HCT116 (cell line): ENCODE data around the gene KPNB1. TPM values are rescaled to one million over a fixed set of nuclear protein-coding genes. Genes with fewer than 3 reads are reported as not detected.

Experiments used
- ATAC-seq: fragments of 200-7000 bp; cut with Tn5 transposase; 2 replicates; pipeline ENCODE4 v1.9.1; 2020; ENCODE audit warnings: mild to moderate bottlenecking, moderate library complexity
- BruUV-seq: library from RNA; stranded (reverse); fragments of 400-500 nt; replicated peaks from 2 replicates; lab custom pipeline; 2021; lab: Mats Ljungman, UMichigan
- CTCF ChIA-PET: fragments of 300-600 bp; sonication (Branson Sonifier 250); formaldehyde crosslinking; loops from one replicate; lab custom pipeline; 2021; ENCODE audit warnings: antibody characterized with exemption; lab: Charles Lee
- POLR2A ChIA-PET: fragments of 300-600, 350-600 bp; sonication (Branson Sonifier 250); formaldehyde crosslinking; loops from one replicate; lab custom pipeline; 2021; ENCODE audit warnings: antibody characterized with exemption; lab: Charles Lee
- RAD21 ChIA-PET, 2 experiments: fragments of 300-600 bp; sonication (Branson Sonifier 250); formaldehyde crosslinking; loops; one replicate each; lab custom pipeline; 2023; ENCODE audit warnings: low total read pairs in 2 of 2; ENCODE audit not compliant: uncharacterized antibody in 2 of 2, unreplicated experiment in 2 of 2, low non-redundant PET in 1 of 2; lab: Charles Lee
- DNase-seq: peaks from one replicate; pipeline ENCODE4 v3.0.0-alpha.2; 2010; ENCODE audit warnings: low read depth, low spot score
- H2AFZ ChIP-seq: fragments of 200-600 bp; shearing (Covaris generic), sonication (generic); 2 replicates; pipeline ENCODE4 v1.6.1; 2017; ENCODE audit warnings: low read depth, mixed run types, mixed read lengths, antibody characterized with exemption, low read length; ENCODE audit not compliant: poor library complexity, severe bottlenecking
- H3K27ac ChIP-seq: 2 replicates; pipeline ENCODE4 v1.5.1; 2012; ENCODE audit warnings: low read depth, low read length
- H3K27me3 ChIP-seq: fragments of 200-600 bp; sonication (generic); 2 replicates; pipeline ENCODE4 v1.6.1; 2016; ENCODE audit warnings: mixed run types, low read length, mixed read lengths; ENCODE audit not compliant: insufficient read depth
- H3K36me3 ChIP-seq, 2 experiments: fragments of 200-500 bp in 1 of 2; fragments of 200-600 bp in 1 of 2; sonication (Bioruptor generic) in 1 of 2; sonication (generic) in 1 of 2; 2 replicates each; pipeline versions ENCODE4 v1.5.1 to v1.6.1; 2014 to 2016; ENCODE audit warnings: low read length in 2 of 2, inconsistent platforms in 1 of 2, mixed read lengths in 1 of 2, mixed run types in 1 of 2; ENCODE audit not compliant: insufficient read depth in 2 of 2, control insufficient read depth in 1 of 2
- H3K4me1 ChIP-seq, 2 experiments: fragments of 200-600 bp in 1 of 2; sonication (generic) in 1 of 2; 2 replicates each; pipeline versions ENCODE4 v1.5.1 to v1.6.1; 2012 to 2017; ENCODE audit warnings: low read length in 2 of 2, inconsistent platforms in 1 of 2, mild to moderate bottlenecking in 1 of 2, mixed read lengths in 1 of 2, mixed run types in 1 of 2, moderate library complexity in 1 of 2; ENCODE audit not compliant: insufficient read depth in 2 of 2, control insufficient read depth in 1 of 2
- H3K4me2 ChIP-seq: fragments of 200-600 bp; sonication (generic); 2 replicates; pipeline ENCODE4 v1.6.1; 2017; ENCODE audit warnings: mixed run types, low read length, mixed read lengths
- H3K4me3 ChIP-seq, 2 experiments: fragments of 200-600 bp in 1 of 2; sonication (generic) in 1 of 2; replicated peaks in 1 of 2; 2 replicates each; pipeline ENCODE4 v1.5.1; 2011 to 2016; ENCODE audit warnings: low read length in 2 of 2, control low read depth in 1 of 2, low read depth in 1 of 2, mild to moderate bottlenecking in 1 of 2, mixed read lengths in 1 of 2, mixed run types in 1 of 2
- H3K79me2 ChIP-seq: fragments of 200-600 bp; sonication (generic); 2 replicates; pipeline ENCODE4 v1.6.1; 2017; ENCODE audit warnings: mild to moderate bottlenecking, mixed run types, low read length, moderate library complexity, mixed read lengths; ENCODE audit not compliant: insufficient read depth
- H3K9ac ChIP-seq: fragments of 200-600 bp; sonication (generic); 2 replicates; pipeline ENCODE4 v1.6.1; 2016; ENCODE audit warnings: low read length, mixed read lengths
- H3K9me2 ChIP-seq: fragments of 200-600 bp; sonication (generic), shearing (Covaris generic); 2 replicates; pipeline ENCODE4 v1.6.1; 2017; ENCODE audit warnings: mixed run types, mild to moderate bottlenecking, moderate library complexity; ENCODE audit not compliant: insufficient read depth
- H3K9me3 ChIP-seq, 2 experiments: fragments of 200-500 bp in 1 of 2; fragments of 200-600 bp in 1 of 2; sonication (Bioruptor generic) in 1 of 2; sonication (generic) in 1 of 2; 2 replicates each; pipeline ENCODE4 v1.6.1; 2014 to 2017; ENCODE audit warnings: low read length in 2 of 2, mixed read lengths in 2 of 2, inconsistent platforms in 1 of 2, low read depth in 1 of 2, mild to moderate bottlenecking in 1 of 2, mixed run types in 1 of 2, moderate library complexity in 1 of 2; ENCODE audit not compliant: control insufficient read depth in 1 of 2, insufficient read depth in 1 of 2
- H4K20me1 ChIP-seq: fragments of 200-600 bp; sonication (generic), shearing (Covaris generic); 2 replicates; pipeline ENCODE4 v1.6.1; 2017; ENCODE audit warnings: mixed run types, mild to moderate bottlenecking, moderate library complexity; ENCODE audit not compliant: insufficient read depth
- CBX3 ChIP-seq: IDR thresholded peaks from 2 replicates; pipeline ENCODE4 v1.6.1; 2012; ENCODE audit warnings: low read depth
- CEBPB ChIP-seq: IDR thresholded peaks from 2 replicates; pipeline ENCODE4 v1.6.1; 2012; ENCODE audit warnings: low read depth
- ELF1 ChIP-seq: IDR thresholded peaks from 2 replicates; pipeline ENCODE4 v1.6.1; 2012; ENCODE audit warnings: low read depth, borderline replicate concordance
- EZH2phosphoT487 ChIP-seq: fragments of 200-600 bp; IDR thresholded peaks from 2 replicates; pipeline ENCODE4 v1.6.1; 2018; ENCODE audit warnings: antibody characterized with exemption, borderline replicate concordance
- JUND ChIP-seq: IDR thresholded peaks from 2 replicates; pipeline ENCODE4 v1.6.1; 2012
- POLR2AphosphoS5 ChIP-seq: IDR thresholded peaks from 2 replicates; pipeline ENCODE4 v1.6.1; 2011; ENCODE audit warnings: mild to moderate bottlenecking, low read depth, low read length, moderate library complexity
- RAD21 ChIP-seq: IDR thresholded peaks from 2 replicates; pipeline ENCODE4 v1.6.1; 2012; ENCODE audit warnings: low read depth, mild to moderate bottlenecking
- SIN3A ChIP-seq: IDR thresholded peaks from 2 replicates; pipeline ENCODE4 v1.6.1; 2012; ENCODE audit warnings: low read depth
- SP1 ChIP-seq: IDR thresholded peaks from 2 replicates; pipeline ENCODE4 v1.6.1; 2012; ENCODE audit warnings: low read depth
- TCF7L2 ChIP-seq: IDR thresholded peaks from 2 replicates; pipeline ENCODE4 v1.7.0; 2011; ENCODE audit warnings: borderline replicate concordance, inconsistent platforms; ENCODE audit not compliant: insufficient read depth, insufficient read length; ENCODE audit errors: extremely low read depth
- ZFX ChIP-seq: fragments of 450-650 bp; IDR thresholded peaks from 2 replicates; pipeline ENCODE4 v1.6.1; 2017
- ZNF274 ChIP-seq: fragments of 200-500 bp; sonication (Bioruptor generic); IDR thresholded peaks from 2 replicates; pipeline ENCODE4 v1.6.1; 2014; ENCODE audit warnings: mild to moderate bottlenecking, low read depth, low read length, inconsistent platforms
- intact Hi-C: fragments of 100-400 bp; cut with micrococcal nuclease; formaldehyde crosslinking; loops from 2 replicates; pipeline ENCODE4 v1.10.0; 2022
- total RNA-seq: library from RNA; stranded (reverse); gene quantifications from one replicate; pipeline ENCODE4 v1.2.1, GENCODE V29; 2021; ENCODE audit not compliant: unreplicated experiment
- TF ChIP-seq, protein P1 (sequence below): IDR thresholded peaks from 2 replicates; pipeline ENCODE4 v1.6.1; 2012
- TF ChIP-seq, protein P2 (sequence below): IDR thresholded peaks from 2 replicates; pipeline ENCODE4 v1.6.1; 2012
- TF ChIP-seq, protein P3 (sequence below): IDR thresholded peaks from 2 replicates; pipeline ENCODE4 v1.6.1; 2011; ENCODE audit warnings: mild to moderate bottlenecking, low read length, moderate library complexity; ENCODE audit not compliant: insufficient replicate concordance; ENCODE audit errors: extremely low read depth
- TF ChIP-seq, protein P4 (sequence below), 3 experiments: fragments of 200-600 bp in 1 of 3; sonication (generic) in 1 of 3; IDR thresholded peaks in 2 of 3; conservative IDR thresholded peaks in 1 of 3; 2 replicates each; pipeline ENCODE4 v1.5.1; 2012 to 2017; ENCODE audit warnings: low read depth in 2 of 3, low read length in 2 of 3, antibody characterized with exemption in 1 of 3, borderline replicate concordance in 1 of 3, control low read depth in 1 of 3, mild to moderate bottlenecking in 1 of 3, mixed read lengths in 1 of 3, mixed run types in 1 of 3, moderate library complexity in 1 of 3; ENCODE audit not compliant: insufficient read depth in 1 of 3

Gene KPNB1
- total RNA-seq, 1 experiment from 2014 or later, result 526 TPM

DNA sequence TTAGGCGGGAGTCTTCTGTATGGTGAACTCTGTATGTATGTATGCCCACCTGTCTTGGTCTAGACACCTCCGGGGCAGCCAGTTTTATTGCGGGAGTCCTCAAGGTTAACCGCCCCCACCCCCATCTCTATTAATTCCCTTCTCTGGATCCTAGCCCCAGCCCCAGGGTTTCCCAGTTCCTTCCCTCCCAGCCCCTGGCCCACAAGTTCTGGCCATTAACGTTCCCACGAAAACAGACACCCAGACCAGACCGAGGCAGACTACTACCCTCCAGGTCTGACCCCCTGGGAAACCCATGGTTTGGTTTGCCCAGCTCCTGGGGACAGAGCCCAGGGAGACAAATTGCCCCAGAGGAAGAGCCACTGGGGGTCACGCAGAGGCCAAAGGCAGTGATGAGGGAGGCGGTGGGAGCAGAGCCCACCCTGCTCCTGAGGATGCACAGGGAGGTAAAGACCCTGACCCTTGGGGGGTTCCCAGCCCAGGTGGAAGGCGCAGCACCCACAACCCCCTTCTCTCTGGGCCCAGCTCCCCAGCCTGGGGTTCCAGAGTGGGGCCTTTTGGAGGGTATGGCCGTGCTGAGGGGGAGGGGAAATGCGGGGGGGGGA lies 52.8 kb downstream of the KPNB1 start:
- ChIA-PET RAD21 (no interaction called here), CTCF (no interaction called here), POLR2A (no interaction called here)
- no peak overlapping the region for H3K4me3 ChIP-seq
- no peak overlapping the region for H3K9ac ChIP-seq
- no peaks in the 10 kb centered on the region for H4K20me1 ChIP-seq
- ATAC-seq, result no peak
- intact Hi-C loops, result no loop called here
- no peak overlapping the region for H2AFZ ChIP-seq
- TF ChIP-seq EZH2phosphoT487 (no peak), CBX3 (no peak), ZNF274 (no peak), JUND (no peak), TCF7L2 (no peak), ELF1 (no peak), ZFX (no peak), SP1 (no peak), SIN3A (no peak), CEBPB (no peak), POLR2AphosphoS5 (no peak), RAD21 (no peak)
- TF ChIP-seq, protein P1, sequence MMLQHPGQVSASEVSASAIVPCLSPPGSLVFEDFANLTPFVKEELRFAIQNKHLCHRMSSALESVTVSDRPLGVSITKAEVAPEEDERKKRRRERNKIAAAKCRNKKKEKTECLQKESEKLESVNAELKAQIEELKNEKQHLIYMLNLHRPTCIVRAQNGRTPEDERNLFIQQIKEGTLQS, result no peak
- TF ChIP-seq, protein P2, sequence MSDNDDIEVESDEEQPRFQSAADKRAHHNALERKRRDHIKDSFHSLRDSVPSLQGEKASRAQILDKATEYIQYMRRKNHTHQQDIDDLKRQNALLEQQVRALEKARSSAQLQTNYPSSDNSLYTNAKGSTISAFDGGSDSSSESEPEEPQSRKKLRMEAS, result no peak
- TF ChIP-seq, protein P3, sequence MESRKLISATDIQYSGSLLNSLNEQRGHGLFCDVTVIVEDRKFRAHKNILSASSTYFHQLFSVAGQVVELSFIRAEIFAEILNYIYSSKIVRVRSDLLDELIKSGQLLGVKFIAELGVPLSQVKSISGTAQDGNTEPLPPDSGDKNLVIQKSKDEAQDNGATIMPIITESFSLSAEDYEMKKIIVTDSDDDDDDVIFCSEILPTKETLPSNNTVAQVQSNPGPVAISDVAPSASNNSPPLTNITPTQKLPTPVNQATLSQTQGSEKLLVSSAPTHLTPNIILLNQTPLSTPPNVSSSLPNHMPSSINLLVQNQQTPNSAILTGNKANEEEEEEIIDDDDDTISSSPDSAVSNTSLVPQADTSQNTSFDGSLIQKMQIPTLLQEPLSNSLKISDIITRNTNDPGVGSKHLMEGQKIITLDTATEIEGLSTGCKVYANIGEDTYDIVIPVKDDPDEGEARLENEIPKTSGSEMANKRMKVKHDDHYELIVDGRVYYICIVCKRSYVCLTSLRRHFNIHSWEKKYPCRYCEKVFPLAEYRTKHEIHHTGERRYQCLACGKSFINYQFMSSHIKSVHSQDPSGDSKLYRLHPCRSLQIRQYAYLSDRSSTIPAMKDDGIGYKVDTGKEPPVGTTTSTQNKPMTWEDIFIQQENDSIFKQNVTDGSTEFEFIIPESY, result no peak
- TF ChIP-seq, protein P4, sequence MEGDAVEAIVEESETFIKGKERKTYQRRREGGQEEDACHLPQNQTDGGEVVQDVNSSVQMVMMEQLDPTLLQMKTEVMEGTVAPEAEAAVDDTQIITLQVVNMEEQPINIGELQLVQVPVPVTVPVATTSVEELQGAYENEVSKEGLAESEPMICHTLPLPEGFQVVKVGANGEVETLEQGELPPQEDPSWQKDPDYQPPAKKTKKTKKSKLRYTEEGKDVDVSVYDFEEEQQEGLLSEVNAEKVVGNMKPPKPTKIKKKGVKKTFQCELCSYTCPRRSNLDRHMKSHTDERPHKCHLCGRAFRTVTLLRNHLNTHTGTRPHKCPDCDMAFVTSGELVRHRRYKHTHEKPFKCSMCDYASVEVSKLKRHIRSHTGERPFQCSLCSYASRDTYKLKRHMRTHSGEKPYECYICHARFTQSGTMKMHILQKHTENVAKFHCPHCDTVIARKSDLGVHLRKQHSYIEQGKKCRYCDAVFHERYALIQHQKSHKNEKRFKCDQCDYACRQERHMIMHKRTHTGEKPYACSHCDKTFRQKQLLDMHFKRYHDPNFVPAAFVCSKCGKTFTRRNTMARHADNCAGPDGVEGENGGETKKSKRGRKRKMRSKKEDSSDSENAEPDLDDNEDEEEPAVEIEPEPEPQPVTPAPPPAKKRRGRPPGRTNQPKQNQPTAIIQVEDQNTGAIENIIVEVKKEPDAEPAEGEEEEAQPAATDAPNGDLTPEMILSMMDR (IDR thresholded peaks at IDR 0.05 in 2 of 3, conservative IDR thresholded peaks at IDR 0.05 in 1 of 3; ENCODE audit: borderline replicate concordance in 1 of 3, insufficient read depth in 1 of 3, low read depth in 2 of 3, low read length in 2 of 3), result no peak
- no peaks in the 10 kb centered on the region for H3K79me2 ChIP-seq
- H3K4me2 ChIP-seq, result no peak overlapping the region
- no TSS peak for BruUV-seq
- H3K27ac ChIP-seq, result no peak overlapping the region
- no peaks in the 10 kb centered on the region for H3K9me3 ChIP-seq
- no peak for DNase-seq
- H3K36me3 ChIP-seq, result no peaks in the 10 kb centered on the region
- H3K9me2 ChIP-seq, result no peaks in the 10 kb centered on the region
- H3K27me3 ChIP-seq, result no peaks in the 10 kb centered on the region
- H3K4me1 ChIP-seq, result peaks cover 0 to 9% of the 10 kb centered on the region in 2 experiments; a peak in 2 of 4 replicates
